ENCODE results near the gene DNM3.

DNM3 gene

GRCh38 chr1:171973421-171973820 is 132.1 kb downstream of the DNM3 start:
- DNase-seq (ENCODE audit: low read depth in 2 of 2), result no peak

- no peak for DNase-seq (ENCODE audit: low read depth in 2 of 2)
Measured at GRCh38 chr1:171981303-171981702, 140.0 kb downstream of the DNM3 start.

- DNase-seq (ENCODE audit: low read depth in 2 of 2), result no peak
Measured at GRCh38 chr1:171983584-171983983, 142.3 kb downstream of the DNM3 start.

- no peak for DNase-seq (ENCODE audit: low read depth in 2 of 2)
Measured at GRCh38 chr1:171984262-171984661, 143.0 kb downstream of the DNM3 start.

- no peak for DNase-seq (ENCODE audit: low read depth in 2 of 2)
Measured at GRCh38 chr1:171984850-171985485, 143.7 kb downstream of the DNM3 start.

- DNase-seq (ENCODE audit: low read depth in 2 of 2), result no peak
Measured at GRCh38 chr1:171985639-171986038, 144.3 kb downstream of the DNM3 start.

- no peak for DNase-seq (ENCODE audit: low read depth in 2 of 2)
Measured at GRCh38 chr1:171988243-171988885, 147.1 kb downstream of the DNM3 start.

GRCh38 chr1:171990371-171990770 is 149.1 kb downstream of the DNM3 start:
- no peak for DNase-seq (ENCODE audit: low read depth in 2 of 2)

- DNase-seq (ENCODE audit: low read depth in 2 of 2), result no peak
Measured at GRCh38 chr1:171994293-171994692, 153.0 kb downstream of the DNM3 start.

- no peak for DNase-seq (ENCODE audit: low read depth in 2 of 2)
Measured at GRCh38 chr1:171995573-171995972, 154.3 kb downstream of the DNM3 start.

GRCh38 chr1:171997936-171998335 is 156.6 kb downstream of the DNM3 start:
- DNase-seq (ENCODE audit: low read depth in 2 of 2), result no peak

GRCh38 chr1:171998711-171999110 is 157.4 kb downstream of the DNM3 start:
- no peak for DNase-seq (ENCODE audit: low read depth in 2 of 2)

- no peak for DNase-seq (ENCODE audit: low read depth in 2 of 2)
Measured at GRCh38 chr1:171999756-172000155, 158.5 kb downstream of the DNM3 start.

- no peak for DNase-seq (ENCODE audit: low read depth in 2 of 2)
Measured at GRCh38 chr1:172001288-172001687, 160.0 kb downstream of the DNM3 start.

- no peak for DNase-seq (ENCODE audit: low read depth in 2 of 2)
Measured at GRCh38 chr1:172002725-172003345, 161.5 kb downstream of the DNM3 start.

- no peak for DNase-seq (ENCODE audit: low read depth in 2 of 2)
Measured at GRCh38 chr1:172003766-172004530, 162.7 kb downstream of the DNM3 start.

- DNase-seq (ENCODE audit: low read depth in 2 of 2), result no peak
Measured at GRCh38 chr1:172004671-172005070, 163.4 kb downstream of the DNM3 start.

GRCh38 chr1:172005856-172006255 is 164.6 kb downstream of the DNM3 start:
- DNase-seq (ENCODE audit: low read depth in 2 of 2), result no peak

- DNase-seq (ENCODE audit: low read depth in 2 of 2), result no peak
Measured at GRCh38 chr1:172006660-172007059, 165.4 kb downstream of the DNM3 start.

- no peak for DNase-seq (ENCODE audit: low read depth in 2 of 2)
Measured at GRCh38 chr1:172018727-172019311, 177.5 kb downstream of the DNM3 start.

GRCh38 chr1:172019976-172020375 is 178.7 kb downstream of the DNM3 start:
- DNase-seq (ENCODE audit: low read depth in 2 of 2), result no peak

- DNase-seq (ENCODE audit: low read depth in 2 of 2), result no peak
Measured at GRCh38 chr1:172024516-172024915, 183.2 kb downstream of the DNM3 start.
